Activated CD8-positive, alpha-beta memory T cell treated with anti-CD3 and anti-CD28 coated beads, Interleukin-2, amount 50 U/mL, for 4 hours (primary cell): Measurements from ENCODE around the gene STKLD1.

Source experiments
- DNase-seq: peaks from one replicate; pipeline ENCODE4 v3.0.0-alpha.2; 2020

The STKLD1 gene

GRCh38 chr9:133346021-133346785, 30.0 kb upstream of the STKLD1 start:
- DNase-seq = no peak

GRCh38 chr9:133347515-133347984, 28.6 kb upstream of the STKLD1 start:
- peak; percentile 55 for DNase-seq

GRCh38 chr9:133347985-133348717, 28.0 kb upstream of the STKLD1 start, which contains the start of the genes MED22 and RPL7A:
MED22 (minus strand) TSS chr9:133348131; CDS start chr9:133346662, 1,469 bp downstream.
RPL7A (plus strand) TSS chr9:133348218; CDS start chr9:133348244, 26 bp downstream.
- peak; percentile 90 for DNase-seq

GRCh38 chr9:133348718-133349573, 27.2 kb upstream of the STKLD1 start:
- no peak for DNase-seq

GRCh38 chr9:133349965-133350616, 26.1 kb upstream of the STKLD1 start:
- DNase-seq = no peak

GRCh38 chr9:133351526-133351907, 24.6 kb upstream of the STKLD1 start:
- no peak for DNase-seq

- DNase-seq = peak; percentile 44
Measured at GRCh38 chr9:133351908-133352634, 24.1 kb upstream of the STKLD1 start.

GRCh38 chr9:133352635-133353340, 23.4 kb upstream of the STKLD1 start:
- no peak for DNase-seq

- DNase-seq = no peak
Measured at GRCh38 chr9:133353548-133353947, 22.6 kb upstream of the STKLD1 start.

- DNase-seq = no peak
Measured at GRCh38 chr9:133354766-133355165, 21.4 kb upstream of the STKLD1 start.

GRCh38 chr9:133355881-133356357, 20.2 kb upstream of the STKLD1 start:
- no peak for DNase-seq

- peak; percentile 93 for DNase-seq
Measured at GRCh38 chr9:133356391-133357091, 19.6 kb upstream of the STKLD1 start, which contains the start of the genes SURF1 and SURF2. SURF1 (minus strand) TSS chr9:133356487; CDS start chr9:133356453, 34 bp downstream. SURF2 (plus strand) TSS chr9:133356550; CDS start chr9:133356593, 43 bp downstream.

GRCh38 chr9:133357656-133358055, 18.5 kb upstream of the STKLD1 start:
- DNase-seq = no peak

GRCh38 chr9:133359399-133360175, 16.6 kb upstream of the STKLD1 start:
- peak; percentile 38 for DNase-seq

- DNase-seq = no peak
Measured at GRCh38 chr9:133360400-133361393, 15.5 kb upstream of the STKLD1 start.

- DNase-seq = no peak
Measured at GRCh38 chr9:133361507-133362092, 14.6 kb upstream of the STKLD1 start.

- DNase-seq = no peak
Measured at GRCh38 chr9:133362359-133363044, 13.7 kb upstream of the STKLD1 start.
